ENCODE data around the gene LRFN3.

DNA sequence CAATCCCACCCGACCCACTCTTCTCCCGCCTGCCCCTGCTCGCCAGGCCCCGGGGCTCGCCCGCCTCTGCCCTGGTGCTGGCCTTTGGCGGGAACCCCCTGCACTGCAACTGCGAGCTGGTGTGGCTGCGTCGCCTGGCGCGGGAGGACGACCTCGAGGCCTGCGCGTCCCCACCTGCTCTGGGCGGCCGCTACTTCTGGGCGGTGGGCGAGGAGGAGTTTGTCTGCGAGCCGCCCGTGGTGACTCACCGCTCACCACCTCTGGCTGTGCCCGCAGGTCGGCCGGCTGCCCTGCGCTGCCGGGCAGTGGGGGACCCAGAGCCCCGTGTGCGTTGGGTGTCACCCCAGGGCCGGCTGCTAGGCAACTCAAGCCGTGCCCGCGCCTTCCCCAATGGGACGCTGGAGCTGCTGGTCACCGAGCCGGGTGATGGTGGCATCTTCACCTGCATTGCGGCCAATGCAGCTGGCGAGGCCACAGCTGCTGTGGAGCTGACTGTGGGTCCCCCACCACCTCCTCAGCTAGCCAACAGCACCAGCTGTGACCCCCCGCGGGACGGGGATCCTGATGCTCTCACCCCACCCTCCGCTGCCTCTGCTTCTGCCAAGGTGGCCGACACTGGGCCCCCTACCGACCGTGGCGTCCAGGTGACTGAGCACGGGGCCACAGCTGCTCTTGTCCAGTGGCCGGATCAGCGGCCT is 4.1 kb downstream of the LRFN3 start:
- TF ChIP-seq CTCF (IDR thresholded peaks at IDR 0.05; ENCODE audit: borderline replicate concordance, extremely low read depth, low read length, poor library complexity, severe bottlenecking) (no peak), EZH2 (IDR thresholded peaks at IDR 0.05; ENCODE audit: borderline replicate concordance, low read depth, low read length, severe bottlenecking) (no peak)

Data from DND-41 (cell line).